GM19193 (cell line): Measurements from ENCODE around the gene GMPPA.

ENCODE experiments used
- POLR2A ChIP-seq: IDR thresholded peaks from 4 replicates; pipeline ENCODE4 v1.6.1; 2011; ENCODE audit not compliant: insufficient read depth, insufficient read length; ENCODE audit errors: extremely low read depth

GMPPA gene

DNA sequence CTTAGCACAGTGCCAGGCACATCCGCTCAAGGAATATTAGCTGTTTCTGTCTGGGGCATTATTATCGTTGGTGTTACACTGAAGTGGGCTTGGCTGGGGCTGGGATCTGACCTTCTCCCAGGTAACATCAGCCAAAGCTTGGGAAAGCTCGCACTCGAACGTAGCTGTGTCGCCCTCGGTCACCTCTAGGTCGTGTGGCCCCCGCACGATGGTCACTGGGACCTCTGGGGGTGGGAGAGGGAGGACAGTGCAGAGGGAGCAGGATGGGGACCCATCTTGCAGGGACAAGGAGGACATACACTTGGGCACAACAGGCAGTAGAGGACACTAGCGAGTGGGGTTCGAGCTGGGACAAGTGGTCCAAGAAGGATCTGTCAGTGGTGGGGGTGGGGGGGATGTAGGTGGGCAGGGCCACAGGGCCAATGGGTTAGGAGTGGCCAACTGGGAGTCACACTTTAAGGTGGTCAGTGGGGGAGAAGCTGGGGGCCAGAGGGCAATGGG lies 54.8 kb downstream of the GMPPA start:
- TF ChIP-seq POLR2A, result no peak

DNA sequence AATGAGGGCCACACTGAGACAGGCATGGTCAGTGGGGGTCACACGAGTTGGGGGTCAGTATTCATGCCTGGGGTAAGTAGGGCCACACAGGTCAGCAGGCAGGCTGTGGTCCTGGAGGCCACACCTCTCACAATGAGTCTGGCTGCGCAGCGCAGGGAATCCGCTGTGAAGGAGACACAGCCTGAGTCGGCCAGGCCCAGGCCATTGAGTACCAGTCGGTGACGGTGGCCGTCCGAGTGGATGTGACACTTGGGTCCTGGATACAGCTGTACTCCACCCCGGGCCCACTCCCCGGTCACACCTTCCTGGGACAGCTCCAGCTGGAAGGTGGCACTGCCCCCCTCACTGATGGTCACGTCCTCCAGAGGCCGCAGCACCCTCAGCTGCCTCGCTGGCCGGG lies 55.7 kb downstream of the GMPPA start:
- no peak for TF ChIP-seq POLR2A

DNA sequence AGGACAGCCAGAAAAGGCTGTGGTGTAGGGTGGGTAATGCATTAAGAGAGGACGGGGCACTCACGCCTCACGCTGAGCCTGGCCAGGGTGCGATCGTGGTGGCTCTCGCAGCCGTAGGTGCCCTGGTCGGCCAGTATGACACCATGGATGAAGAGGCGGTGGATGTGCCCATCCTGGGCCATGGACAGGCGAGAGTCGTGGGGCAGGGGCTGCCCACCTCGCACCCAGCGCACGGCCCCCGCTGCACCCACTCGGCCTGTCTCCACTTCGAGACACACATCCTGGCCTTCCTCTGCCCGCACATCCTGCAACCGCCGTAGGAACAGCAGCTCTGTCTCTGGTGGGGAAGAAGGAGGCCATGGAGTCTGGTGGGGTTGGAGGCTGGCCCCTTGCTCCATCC lies 57.3 kb downstream of the GMPPA start:
- TF ChIP-seq POLR2A, result no peak

DNA sequence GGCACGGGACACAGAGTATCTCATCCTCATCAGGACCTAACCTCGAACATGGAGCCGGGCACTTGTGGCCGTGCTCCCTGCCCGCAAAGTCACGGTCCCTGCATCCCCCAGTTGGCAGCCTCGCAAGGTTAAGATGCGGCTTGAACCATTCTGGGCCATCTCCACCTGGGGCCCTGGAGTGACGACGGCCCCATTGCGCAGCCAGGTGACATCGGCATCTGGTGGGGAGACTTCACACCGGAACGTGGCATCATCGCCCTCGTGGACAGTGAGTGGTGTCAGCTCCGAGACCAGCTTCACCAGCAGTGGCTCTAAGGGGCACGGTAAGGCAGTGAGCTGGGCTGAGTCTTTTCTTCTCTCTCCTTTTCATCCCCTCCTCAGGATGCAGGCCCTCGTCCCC lies 57.7 kb downstream of the GMPPA start:
- TF ChIP-seq POLR2A, result no peak
